ENCODE measurements around the gene DNAJC7.

- TF ChIP-seq CTCF (IDR thresholded peaks at IDR 0.05; ENCODE audit: low read depth, low read length, poor library complexity, severe bottlenecking) = no peak
- no peak for TF ChIP-seq EZH2phosphoT487 (IDR thresholded peaks at IDR 0.05; ENCODE audit: borderline replicate concordance, low read length)
Measured at GRCh38 chr17:42055027-42055426, 37.8 kb upstream of the DNAJC7 start.
